Measurements from ENCODE around the gene CDK12.

GRCh38 chr17:39447561-39447960 is 13.7 kb upstream of the CDK12 start:
- TF ChIP-seq, protein P1, sequence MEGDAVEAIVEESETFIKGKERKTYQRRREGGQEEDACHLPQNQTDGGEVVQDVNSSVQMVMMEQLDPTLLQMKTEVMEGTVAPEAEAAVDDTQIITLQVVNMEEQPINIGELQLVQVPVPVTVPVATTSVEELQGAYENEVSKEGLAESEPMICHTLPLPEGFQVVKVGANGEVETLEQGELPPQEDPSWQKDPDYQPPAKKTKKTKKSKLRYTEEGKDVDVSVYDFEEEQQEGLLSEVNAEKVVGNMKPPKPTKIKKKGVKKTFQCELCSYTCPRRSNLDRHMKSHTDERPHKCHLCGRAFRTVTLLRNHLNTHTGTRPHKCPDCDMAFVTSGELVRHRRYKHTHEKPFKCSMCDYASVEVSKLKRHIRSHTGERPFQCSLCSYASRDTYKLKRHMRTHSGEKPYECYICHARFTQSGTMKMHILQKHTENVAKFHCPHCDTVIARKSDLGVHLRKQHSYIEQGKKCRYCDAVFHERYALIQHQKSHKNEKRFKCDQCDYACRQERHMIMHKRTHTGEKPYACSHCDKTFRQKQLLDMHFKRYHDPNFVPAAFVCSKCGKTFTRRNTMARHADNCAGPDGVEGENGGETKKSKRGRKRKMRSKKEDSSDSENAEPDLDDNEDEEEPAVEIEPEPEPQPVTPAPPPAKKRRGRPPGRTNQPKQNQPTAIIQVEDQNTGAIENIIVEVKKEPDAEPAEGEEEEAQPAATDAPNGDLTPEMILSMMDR (IDR thresholded peaks at IDR 0.05): no peak
- TF ChIP-seq POLR2A (IDR thresholded peaks at IDR 0.05): no peak

All from adrenal gland (tissue), 5 donors.